HUES48 (cell line): ENCODE data around the gene CCDC7.
"Not testable (repeated sequence)": the region's sequence is repeated elsewhere in the genome, so short reads cannot be mapped to it uniquely, and the experiment has no call there.

ENCODE experiments used
- H3K27ac ChIP-seq: one replicate; pipeline ENCODE4 v1.7.0; 2013; ENCODE audit warnings: low read depth, low read length, inconsistent platforms
- H3K27me3 ChIP-seq: 2 replicates; pipeline ENCODE4 v1.6.1; 2013; ENCODE audit warnings: mild to moderate bottlenecking, low read length; ENCODE audit not compliant: control insufficient read depth, insufficient read depth
- H3K36me3 ChIP-seq: 2 replicates; pipeline ENCODE4 v1.6.1; 2013; ENCODE audit warnings: low read length; ENCODE audit not compliant: control insufficient read depth, insufficient read depth
- H3K4me1 ChIP-seq: 2 replicates; pipeline ENCODE4 v1.6.1; 2013; ENCODE audit warnings: mild to moderate bottlenecking, low read length; ENCODE audit not compliant: control insufficient read depth, insufficient read depth
- H3K4me3 ChIP-seq: 2 replicates; pipeline ENCODE4 v1.5.1; 2013; ENCODE audit warnings: mild to moderate bottlenecking, low read depth, low read length
- H3K9ac ChIP-seq: 2 replicates; pipeline ENCODE4 v1.6.1; 2013; ENCODE audit warnings: mild to moderate bottlenecking, low read depth, low read length, moderate library complexity
- H3K9me3 ChIP-seq: 2 replicates; pipeline ENCODE4 v1.6.1; 2013; ENCODE audit warnings: low read length; ENCODE audit not compliant: control insufficient read depth, insufficient read depth

The CCDC7 gene

GRCh38 chr10:32906595-32906994 is 460.7 kb downstream of the CCDC7 start:
- Histone ChIP-seq H3K36me3 (peaks cover 80% of the 10 kb centered on the region), H3K4me1 (no peaks in the 10 kb centered on the region), H3K9ac (no peak overlapping the region), H3K9me3 (no peaks in the 10 kb centered on the region), H3K27ac (no peak overlapping the region), H3K4me3 (no peak overlapping the region), H3K27me3 (no peaks in the 10 kb centered on the region)

- H3K36me3 ChIP-seq = peaks cover 78% of the 10 kb centered on the region
- H3K27me3 ChIP-seq = no peaks in the 10 kb centered on the region
- no peak overlapping the region for H3K27ac ChIP-seq
- no peaks in the 10 kb centered on the region for H3K9me3 ChIP-seq
- H3K9ac ChIP-seq = no peak overlapping the region
- H3K4me1 ChIP-seq = no peaks in the 10 kb centered on the region
- H3K4me3 ChIP-seq = no peak overlapping the region
These were observed 463.5 kb downstream of the CCDC7 start for GRCh38 chr10:32909456-32909855.

- peaks cover 74% of the 10 kb centered on the region for H3K36me3 ChIP-seq
- not testable (repeated sequence) for H3K9ac ChIP-seq, H3K9me3 ChIP-seq, H3K27me3 ChIP-seq, H3K27ac ChIP-seq, H3K4me1 ChIP-seq, H3K4me3 ChIP-seq
These were observed 464.0 kb downstream of the CCDC7 start for GRCh38 chr10:32909970-32910369.

GRCh38 chr10:32911285-32912016 is 465.5 kb downstream of the CCDC7 start:
- no peaks in the 10 kb centered on the region for H3K27me3 ChIP-seq
- no peak overlapping the region for H3K4me3 ChIP-seq
- H3K9me3 ChIP-seq = no peaks in the 10 kb centered on the region
- H3K4me1 ChIP-seq = no peaks in the 10 kb centered on the region
- no peak overlapping the region for H3K27ac ChIP-seq
- peaks cover 65% of the 10 kb centered on the region for H3K36me3 ChIP-seq
- no peak overlapping the region for H3K9ac ChIP-seq

- not testable (repeated sequence) for H3K4me1 ChIP-seq
These were observed 471.9 kb downstream of the CCDC7 start for GRCh38 chr10:32917817-32918216.

GRCh38 chr10:32922170-32922569 is 476.2 kb downstream of the CCDC7 start:
- Histone ChIP-seq H3K9me3 (0 out of 2 replicates have a peak, but pooled peaks cover 4% of the 10 kb centered on the region), H3K36me3 (peaks cover 92% of the 10 kb centered on the region), H3K4me1 (no peaks in the 10 kb centered on the region), H3K4me3 (no peak overlapping the region), H3K27me3 (no peaks in the 10 kb centered on the region), H3K27ac (no peak overlapping the region), H3K9ac (no peak overlapping the region)

More at GRCh38 chr10:32917817-32918216, 471.9 kb downstream of the CCDC7 start:
- H3K27ac ChIP-seq, H3K9me3 ChIP-seq, H3K4me3 ChIP-seq, H3K27me3 ChIP-seq, H3K9ac ChIP-seq: not testable (repeated sequence)
- peaks cover 53% of the 10 kb centered on the region for H3K36me3 ChIP-seq

GRCh38 chr10:32923134-32923533 is 477.2 kb downstream of the CCDC7 start:
- Histone ChIP-seq H3K27me3 (no peaks in the 10 kb centered on the region), H3K4me3 (no peak overlapping the region), H3K36me3 (peaks cover 99% of the 10 kb centered on the region), H3K9me3 (0 out of 2 replicates have a peak, but pooled peaks cover 4% of the 10 kb centered on the region), H3K27ac (no peak overlapping the region), H3K9ac (no peak overlapping the region), H3K4me1 (no peaks in the 10 kb centered on the region)

GRCh38 chr10:32923849-32924248 is 477.9 kb downstream of the CCDC7 start:
- Histone ChIP-seq H3K27me3 (no peaks in the 10 kb centered on the region), H3K27ac (no peak overlapping the region), H3K9me3 (0 out of 2 replicates have a peak, but pooled peaks cover 4% of the 10 kb centered on the region), H3K36me3 (peaks cover 99% of the 10 kb centered on the region), H3K4me3 (no peak overlapping the region), H3K4me1 (no peaks in the 10 kb centered on the region), H3K9ac (no peak overlapping the region)
